Astrocyte (in vitro differentiated cells and primary cell): ENCODE data around the gene FUT4. TPM values are rescaled to one million over a fixed set of nuclear protein-coding genes. Genes with fewer than 3 reads are reported as not detected.

ENCODE experiments used
- DNase-seq: peaks from one replicate; pipeline ENCODE4 v3.0.0-alpha.2; 2010; ENCODE audit warnings: low read depth
- FAIRE-seq: peaks from 2 replicates; lab custom pipeline; 2011; peaks lifted over from hg19 to GRCh38; lab: Jason Lieb, UNC
- H2AFZ ChIP-seq: 2 replicates; pipeline ENCODE4 v1.6.0; 2012; ENCODE audit warnings: low read depth, low read length, inconsistent platforms
- H3K27ac ChIP-seq: 2 replicates; pipeline ENCODE4 v1.5.1; 2011; ENCODE audit warnings: low read depth, low read length, inconsistent platforms
- H3K27me3 ChIP-seq: 2 replicates; pipeline ENCODE4 v1.6.0; 2011; ENCODE audit warnings: low read length, inconsistent platforms; ENCODE audit not compliant: insufficient read depth
- H3K36me3 ChIP-seq: 2 replicates; pipeline ENCODE4 v1.5.1; 2011; ENCODE audit warnings: low read length, inconsistent platforms; ENCODE audit not compliant: insufficient read depth
- H3K4me1 ChIP-seq: 2 replicates; pipeline ENCODE4 v1.5.1; 2011; ENCODE audit warnings: low read length, inconsistent platforms; ENCODE audit not compliant: insufficient read depth
- H3K4me2 ChIP-seq: 2 replicates; pipeline ENCODE4 v1.6.0; 2012; ENCODE audit warnings: low read length, inconsistent platforms
- H3K4me3 ChIP-seq: 2 replicates; pipeline ENCODE4 v1.5.1; 2011; ENCODE audit warnings: low read depth, mild to moderate bottlenecking, low read length, inconsistent platforms; ENCODE audit not compliant: insufficient read depth
- H3K79me2 ChIP-seq: 2 replicates; pipeline ENCODE4 v1.6.0; 2012; ENCODE audit warnings: mild to moderate bottlenecking, low read length, inconsistent platforms; ENCODE audit not compliant: insufficient read depth
- H3K9ac ChIP-seq: 2 replicates; pipeline ENCODE4 v1.6.0; 2012; ENCODE audit warnings: mild to moderate bottlenecking, low read length, inconsistent platforms
- H3K9me3 ChIP-seq: 2 replicates; pipeline ENCODE4 v1.5.1; 2012; ENCODE audit warnings: low read depth, mild to moderate bottlenecking, low read length, inconsistent platforms; ENCODE audit not compliant: insufficient read depth
- H4K20me1 ChIP-seq: 2 replicates; pipeline ENCODE4 v1.6.0; 2012; ENCODE audit warnings: low read length, inconsistent platforms; ENCODE audit not compliant: insufficient read depth
- H3K27ac Mint-ChIP-seq: one replicate; pipeline ENCODE4 v1.8.0; 2021; ENCODE audit warnings: mild to moderate bottlenecking, mixed read lengths; ENCODE audit not compliant: unreplicated experiment
- H3K27me3 Mint-ChIP-seq: one replicate; pipeline ENCODE4 v1.8.0; 2021; ENCODE audit warnings: low read depth, mixed read lengths; ENCODE audit not compliant: unreplicated experiment
- H3K36me3 Mint-ChIP-seq: one replicate; pipeline ENCODE4 v1.8.0; 2021; ENCODE audit warnings: low read depth, mixed read lengths; ENCODE audit not compliant: unreplicated experiment
- H3K4me1 Mint-ChIP-seq: one replicate; pipeline ENCODE4 v1.8.0; 2021; ENCODE audit warnings: low read depth, mixed read lengths; ENCODE audit not compliant: unreplicated experiment
- H3K4me3 Mint-ChIP-seq: one replicate; pipeline ENCODE4 v1.8.0; 2021; ENCODE audit warnings: mild to moderate bottlenecking, moderate library complexity, mixed read lengths; ENCODE audit not compliant: unreplicated experiment
- H3K9me3 Mint-ChIP-seq: one replicate; pipeline ENCODE4 v1.8.0; 2021; ENCODE audit warnings: mild to moderate bottlenecking, mixed read lengths; ENCODE audit not compliant: unreplicated experiment
- CTCF ChIP-seq: IDR thresholded peaks from 2 replicates; pipeline ENCODE4 v1.5.1; 2011; ENCODE audit warnings: low read depth, mild to moderate bottlenecking, inconsistent platforms, low read length, moderate library complexity; ENCODE audit not compliant: insufficient read depth
- EZH2 ChIP-seq: IDR thresholded peaks from 2 replicates; pipeline ENCODE4 v1.6.1; 2012; ENCODE audit warnings: mild to moderate bottlenecking, low read length, inconsistent platforms; ENCODE audit not compliant: insufficient read depth
- total RNA-seq: library from RNA; stranded (reverse); gene quantifications from 2 replicates; pipeline ENCODE4 v1.2.1, GENCODE V29; 2021

Gene FUT4
- total RNA-seq, 1 donor from 2014 or later, result 3.5 TPM

GRCh38 chr11:94586978-94587377, 43.3 kb downstream of the FUT4 start:
- H3K9me3 ChIP-seq, result no peaks in the 10 kb centered on the region
- no peaks in the 10 kb centered on the region for H3K36me3 ChIP-seq
- no peaks in the 10 kb centered on the region for H4K20me1 ChIP-seq
- no peak overlapping the region for H3K9ac ChIP-seq
- DNase-seq (no peak), FAIRE-seq (no peak)
- Mint-ChIP-seq H3K4me1 (peaks cover 7% of the 10 kb centered on the region), H3K36me3 (peaks cover 11% of the 10 kb centered on the region), H3K27ac (no peak overlapping the region), H3K9me3 (no peaks in the 10 kb centered on the region), H3K4me3 (no peak overlapping the region), H3K27me3 (peaks cover 14% of the 10 kb centered on the region)
- H3K27me3 ChIP-seq, result no peaks in the 10 kb centered on the region
- H3K4me3 ChIP-seq, result no peak overlapping the region
- no peaks in the 10 kb centered on the region for H3K79me2 ChIP-seq
- TF ChIP-seq EZH2, result no peak
- no peak for TF ChIP-seq CTCF
- no peak overlapping the region for H3K27ac ChIP-seq
- H3K4me1 ChIP-seq, result no peaks in the 10 kb centered on the region
- H3K4me2 ChIP-seq, result no peak overlapping the region
- no peak overlapping the region for H2AFZ ChIP-seq

- Mint-ChIP-seq H3K4me3 (no peak overlapping the region), H3K4me1 (peaks cover 7% of the 10 kb centered on the region), H3K9me3 (no peaks in the 10 kb centered on the region), H3K36me3 (peaks cover 11% of the 10 kb centered on the region), H3K27ac (no peak overlapping the region), H3K27me3 (peaks cover 14% of the 10 kb centered on the region)
- no peak overlapping the region for H3K4me3 ChIP-seq
- H3K36me3 ChIP-seq, result no peaks in the 10 kb centered on the region
- no peak overlapping the region for H3K4me2 ChIP-seq
- H3K27me3 ChIP-seq, result no peaks in the 10 kb centered on the region
- no peak overlapping the region for H2AFZ ChIP-seq
- no peaks in the 10 kb centered on the region for H3K4me1 ChIP-seq
- H4K20me1 ChIP-seq, result no peaks in the 10 kb centered on the region
- H3K79me2 ChIP-seq, result no peaks in the 10 kb centered on the region
- H3K27ac ChIP-seq, result no peak overlapping the region
- no peak for DNase-seq
- no peak overlapping the region for H3K9ac ChIP-seq
- no peaks in the 10 kb centered on the region for H3K9me3 ChIP-seq
- FAIRE-seq, result no peak
- TF ChIP-seq EZH2, result no peak
- no peak for TF ChIP-seq CTCF
These were observed 44.7 kb downstream of the FUT4 start for GRCh38 chr11:94588366-94588942.

GRCh38 chr11:94590352-94591041, 46.8 kb downstream of the FUT4 start:
- no peak for TF ChIP-seq EZH2
- TF ChIP-seq CTCF, result no peak
- Histone ChIP-seq H3K27ac (no peak overlapping the region), H4K20me1 (no peaks in the 10 kb centered on the region), H3K79me2 (no peaks in the 10 kb centered on the region), H2AFZ (no peak overlapping the region), H3K4me1 (no peaks in the 10 kb centered on the region), H3K4me3 (no peak overlapping the region), H3K9me3 (no peaks in the 10 kb centered on the region), H3K27me3 (no peaks in the 10 kb centered on the region), H3K9ac (no peak overlapping the region), H3K4me2 (no peak overlapping the region), H3K36me3 (no peaks in the 10 kb centered on the region)
- FAIRE-seq (no peak), DNase-seq (no peak)
- Mint-ChIP-seq H3K27ac (no peak overlapping the region), H3K36me3 (peaks cover 10% of the 10 kb centered on the region), H3K27me3 (peaks cover 14% of the 10 kb centered on the region), H3K4me3 (no peak overlapping the region), H3K9me3 (no peaks in the 10 kb centered on the region), H3K4me1 (peaks cover 7% of the 10 kb centered on the region)
